ENCODE data around the gene KSR2.

- no peak for TF ChIP-seq POLR2AphosphoS5 (IDR thresholded peaks at IDR 0.05; ENCODE audit: low read length)
- TF ChIP-seq NFIC (IDR thresholded peaks at IDR 0.05; ENCODE audit: low read depth, low read length): no peak
- no peak for TF ChIP-seq TBL1XR1 (IDR thresholded peaks at IDR 0.05; ENCODE audit: low read depth, low read length)
- TF ChIP-seq EZH2 (IDR thresholded peaks at IDR 0.05; ENCODE audit: borderline replicate concordance, control insufficient read depth, low read depth, low read length): no peak
Observed at GRCh38 chr12:117900561-117900960, 68.2 kb downstream of the KSR2 start.

All from GM12878 (cell line).